MCF 10A (cell line): ENCODE measurements around the gene GPS2. TPM values are rescaled to one million over a fixed set of nuclear protein-coding genes. Genes with fewer than 3 reads are reported as not detected.
A peak's percentile ranks its signal among the peaks of the same experiment; 100 is the strongest.

ENCODE experiments used
- BruUV-seq: library from RNA; stranded (reverse); fragments of 400-500 nt; replicated peaks from 2 replicates; lab custom pipeline; 2021; lab: Mats Ljungman, UMichigan
- CTCF ChIA-PET: fragments of 300-600 bp; sonication (Branson Sonifier 250); formaldehyde crosslinking; extraction: SDS; loops from one replicate; lab custom pipeline; 2021; ENCODE audit warnings: antibody characterized with exemption, inconsistent platforms; lab: Yijun Ruan, JAX
- POLR2A ChIA-PET: fragments of 300-600, 350-650 bp; sonication (Branson Sonifier 250); formaldehyde crosslinking; extraction: SDS; loops from one replicate; lab custom pipeline; 2020; ENCODE audit warnings: antibody characterized with exemption, inconsistent platforms; lab: Yijun Ruan, JAX
- DNase-seq: peaks from one replicate; pipeline ENCODE4 v3.0.0-alpha.2; 2018; ENCODE audit not compliant: unreplicated experiment
- H3K27ac Mint-ChIP-seq: one replicate; pipeline ENCODE4 v1.8.0; 2022; ENCODE audit warnings: mild to moderate bottlenecking, low read depth, mixed read lengths; ENCODE audit not compliant: unreplicated experiment
- H3K27me3 Mint-ChIP-seq: one replicate; pipeline ENCODE4 v1.8.0; 2022; ENCODE audit warnings: mixed read lengths; ENCODE audit not compliant: insufficient read depth, unreplicated experiment
- H3K36me3 Mint-ChIP-seq: one replicate; pipeline ENCODE4 v1.8.0; 2022; ENCODE audit warnings: mild to moderate bottlenecking, moderate library complexity, mixed read lengths; ENCODE audit not compliant: insufficient read depth, unreplicated experiment
- H3K4me1 Mint-ChIP-seq: one replicate; pipeline ENCODE4 v1.8.0; 2022; ENCODE audit warnings: mixed read lengths; ENCODE audit not compliant: insufficient read depth, unreplicated experiment
- H3K4me3 Mint-ChIP-seq: one replicate; pipeline ENCODE4 v1.8.0; 2022; ENCODE audit warnings: mild to moderate bottlenecking, moderate library complexity, mixed read lengths; ENCODE audit not compliant: unreplicated experiment
- H3K9me3 Mint-ChIP-seq: one replicate; pipeline ENCODE4 v1.8.0; 2022; ENCODE audit warnings: mixed read lengths; ENCODE audit not compliant: unreplicated experiment
- intact Hi-C: fragments of 100-400 bp; cut with micrococcal nuclease; formaldehyde crosslinking; loops from 2 replicates; pipeline ENCODE4 v1.14.1; 2022
- total RNA-seq: library from RNA; stranded (reverse); gene quantifications from 2 replicates; pipeline ENCODE4 v1.2.3, GENCODE V29; 2022
- TF ChIP-seq, protein P1 (sequence below): fragments of 200-600 bp; IDR thresholded peaks from one replicate; pipeline ENCODE4 v1.8.0; 2022; ENCODE audit warnings: antibody characterized with exemption, mild to moderate bottlenecking; ENCODE audit not compliant: unreplicated experiment

GPS2 gene
- total RNA-seq, 1 experiment from 2014 or later, result 49.8 TPM

DNA sequence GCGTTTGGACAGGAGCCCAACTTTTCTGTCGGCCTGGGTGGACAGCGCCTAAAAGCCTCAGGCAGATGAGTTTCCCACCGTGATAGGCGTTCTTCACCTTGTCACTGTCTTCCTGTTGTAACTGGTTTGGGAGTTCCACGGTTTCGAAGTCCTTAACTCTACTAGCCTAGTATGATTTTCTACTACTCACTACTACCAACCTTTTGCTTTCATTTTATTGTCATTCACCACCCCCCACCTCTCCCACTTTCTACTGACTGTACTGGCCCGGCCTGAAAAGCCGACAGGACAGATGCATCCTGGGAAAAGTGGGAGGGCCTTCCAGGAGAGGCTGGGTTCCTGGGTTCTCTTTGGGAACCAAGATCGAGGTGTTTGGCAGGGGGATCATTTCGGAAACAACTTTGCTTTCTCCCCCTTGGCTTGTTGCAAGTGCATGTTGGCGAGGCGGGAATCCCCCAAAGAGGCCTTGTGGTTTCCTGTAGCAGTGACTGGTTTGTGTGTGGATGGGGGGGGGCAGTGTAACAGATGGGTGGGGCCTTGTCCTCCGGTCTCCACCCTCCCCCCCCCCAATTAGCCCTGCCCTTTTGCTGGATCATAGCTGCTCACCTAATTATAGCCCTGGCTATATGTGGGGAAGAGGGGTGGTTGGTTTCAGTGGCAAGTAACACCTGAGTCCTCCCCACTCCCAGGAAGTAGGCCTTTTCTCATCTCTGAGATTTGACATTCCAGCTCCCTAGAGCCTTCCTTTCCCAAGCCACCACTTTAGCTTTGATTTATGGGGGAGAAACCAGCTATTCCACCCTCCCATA lies 6.3 kb downstream of the GPS2 start:
- peak overlapping the region; percentile 88 for H3K4me3 Mint-ChIP-seq
- peak; percentile 87 for DNase-seq
- intact Hi-C loops, result no loop called here
- H3K27me3 Mint-ChIP-seq, result no peaks in the 10 kb centered on the region
- TF ChIP-seq, protein P1, sequence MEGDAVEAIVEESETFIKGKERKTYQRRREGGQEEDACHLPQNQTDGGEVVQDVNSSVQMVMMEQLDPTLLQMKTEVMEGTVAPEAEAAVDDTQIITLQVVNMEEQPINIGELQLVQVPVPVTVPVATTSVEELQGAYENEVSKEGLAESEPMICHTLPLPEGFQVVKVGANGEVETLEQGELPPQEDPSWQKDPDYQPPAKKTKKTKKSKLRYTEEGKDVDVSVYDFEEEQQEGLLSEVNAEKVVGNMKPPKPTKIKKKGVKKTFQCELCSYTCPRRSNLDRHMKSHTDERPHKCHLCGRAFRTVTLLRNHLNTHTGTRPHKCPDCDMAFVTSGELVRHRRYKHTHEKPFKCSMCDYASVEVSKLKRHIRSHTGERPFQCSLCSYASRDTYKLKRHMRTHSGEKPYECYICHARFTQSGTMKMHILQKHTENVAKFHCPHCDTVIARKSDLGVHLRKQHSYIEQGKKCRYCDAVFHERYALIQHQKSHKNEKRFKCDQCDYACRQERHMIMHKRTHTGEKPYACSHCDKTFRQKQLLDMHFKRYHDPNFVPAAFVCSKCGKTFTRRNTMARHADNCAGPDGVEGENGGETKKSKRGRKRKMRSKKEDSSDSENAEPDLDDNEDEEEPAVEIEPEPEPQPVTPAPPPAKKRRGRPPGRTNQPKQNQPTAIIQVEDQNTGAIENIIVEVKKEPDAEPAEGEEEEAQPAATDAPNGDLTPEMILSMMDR, result no peak
- BruUV-seq, result TSS peak; percentile 93
- H3K9me3 Mint-ChIP-seq, result no peaks in the 10 kb centered on the region
- peaks cover 29% of the 10 kb centered on the region for H3K4me1 Mint-ChIP-seq
- ChIA-PET CTCF (interaction anchor here (0.6 to 1.8 kb wide), 5 partner anchors 12 to 44 kb away, joined by 3 to 10 read pairs (median 5); partner anchors contain the start of gene SLC2A4), POLR2A (interaction anchor here (0.7 to 3.0 kb wide), 19 partner anchors 12 to 408 kb away, joined by 3 to 18 read pairs (median 3); partner anchors contain the start of genes CTDNEP1, ELP5, GABARAP and NEURL4)
- H3K27ac Mint-ChIP-seq, result peak overlapping the region; percentile 90
- H3K36me3 Mint-ChIP-seq, result peaks cover 65% of the 10 kb centered on the region

DNA sequence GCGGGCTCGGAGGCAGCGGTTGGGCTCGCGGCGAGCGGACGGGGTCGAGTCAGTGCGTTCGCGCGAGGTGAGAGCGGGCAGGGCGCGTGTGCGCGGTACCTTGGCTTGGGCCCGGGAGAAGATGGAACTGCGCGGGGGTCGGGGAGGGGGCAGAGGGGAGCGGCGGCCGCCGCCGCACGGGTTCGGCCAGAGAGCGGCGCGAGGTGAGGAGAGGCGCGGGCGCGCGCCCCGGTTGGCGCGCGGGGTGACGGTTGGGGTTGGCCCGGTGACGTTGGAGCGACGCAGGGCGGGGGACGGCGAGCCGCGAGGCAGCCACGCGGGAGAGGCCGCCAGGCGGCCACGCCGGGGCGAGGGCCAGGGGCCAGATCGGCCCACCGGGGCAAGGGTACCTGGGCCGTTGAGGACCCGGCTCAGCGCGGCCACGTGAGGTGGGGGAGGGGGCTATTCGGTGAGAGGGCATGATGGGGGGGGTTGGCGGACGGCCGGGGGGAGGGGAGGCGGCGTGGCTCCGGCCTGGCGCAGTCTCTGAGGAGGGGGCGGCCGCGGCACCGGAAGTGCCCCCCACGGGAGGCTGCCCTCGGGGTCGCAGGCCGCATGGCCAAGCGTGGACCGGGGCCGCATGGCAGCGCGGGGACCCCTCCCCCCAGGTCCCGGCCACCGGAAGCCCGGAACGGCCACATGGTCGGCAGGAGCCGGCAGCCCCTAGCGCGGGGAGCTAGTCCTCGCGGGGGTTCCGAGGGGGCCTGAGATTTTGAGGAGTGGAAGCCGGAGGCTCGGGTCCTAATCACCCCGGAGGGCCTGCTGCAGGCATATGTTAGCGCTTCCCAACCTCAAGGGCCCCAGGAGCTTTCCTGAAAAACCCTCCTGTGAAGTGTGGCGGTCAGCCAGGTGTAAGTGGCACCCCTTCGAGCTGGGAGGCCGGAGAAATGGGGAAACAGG lies 7.2 kb downstream of the GPS2 start:
- no TSS peak for BruUV-seq
- intact Hi-C loops, result no loop called here
- H3K4me3 Mint-ChIP-seq, result peak overlapping the region; percentile 88
- DNase-seq, result no peak
- H3K9me3 Mint-ChIP-seq, result no peaks in the 10 kb centered on the region
- ChIA-PET CTCF (interaction anchor here (0.6 to 1.8 kb wide), 4 partner anchors 11 to 43 kb away, joined by 3 to 10 read pairs (median 4); partner anchors contain the start of gene SLC2A4), POLR2A (interaction anchor here (0.7 to 3.0 kb wide), 16 partner anchors 12 to 262 kb away, joined by 3 to 18 read pairs (median 3); partner anchors contain the start of genes GABARAP, NEURL4 and POLR2A)
- H3K36me3 Mint-ChIP-seq, result peaks cover 57% of the 10 kb centered on the region
- TF ChIP-seq, protein P1, result peak; percentile 11
- peak overlapping the region; percentile 90 for H3K27ac Mint-ChIP-seq
- peaks cover 25% of the 10 kb centered on the region for H3K4me1 Mint-ChIP-seq
- no peaks in the 10 kb centered on the region for H3K27me3 Mint-ChIP-seq

DNA sequence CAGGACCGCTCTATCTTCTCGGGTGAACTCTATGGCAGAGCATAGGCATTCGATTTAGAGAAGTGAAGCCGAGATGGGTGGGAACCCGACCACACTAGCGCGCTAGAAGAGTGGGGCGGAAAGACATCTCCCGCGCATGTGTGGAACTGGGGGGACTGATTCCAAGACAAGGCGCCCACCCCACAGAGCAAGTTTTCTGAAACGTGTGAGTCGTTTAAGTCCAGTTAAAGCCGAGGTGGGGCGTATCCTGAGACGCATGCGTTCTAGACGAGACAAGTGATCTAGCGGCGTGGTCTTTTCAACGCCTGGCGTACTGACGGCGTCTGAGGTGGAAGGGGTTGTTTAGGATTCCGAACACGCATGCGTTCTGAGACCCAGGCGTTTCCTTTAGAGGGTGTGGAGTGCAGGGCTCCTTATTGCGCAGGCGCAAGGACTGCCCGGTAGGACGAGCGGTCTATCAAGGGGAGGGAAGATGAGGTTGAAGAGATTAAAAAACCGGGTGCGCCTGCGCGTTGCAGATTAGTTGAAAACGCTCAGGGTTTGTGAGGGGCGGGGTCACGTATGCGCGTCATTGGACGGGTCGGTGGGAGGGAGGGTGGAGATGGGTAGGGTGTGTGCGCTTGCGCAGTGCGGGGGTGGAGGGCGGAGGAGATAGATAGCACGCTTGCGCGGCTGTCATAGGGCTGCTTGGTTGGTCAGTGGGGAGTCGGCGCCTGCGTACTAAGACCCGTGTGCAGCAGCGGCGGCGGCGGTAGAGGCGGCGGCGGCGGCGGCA lies 8.1 kb downstream of the GPS2 start, which contains the start of gene EIF5A:
Gene EIF5A, plus strand, starts transcription at position 718 of the 775 bp plus-strand sequence. CDS start 2,008 bp downstream, outside the sequence.
- CTCF ChIA-PET, result no interaction called here
- H3K36me3 Mint-ChIP-seq, result peaks cover 48% of the 10 kb centered on the region
- intact Hi-C loops, result no loop called here

More for the DNA sequence above, 8.1 kb downstream of the GPS2 start, which contains the start of gene EIF5A:
- peak within 1 kb of the TSS; percentile 88 for H3K4me3 Mint-ChIP-seq
- no peaks in the 10 kb centered on the region for H3K27me3 Mint-ChIP-seq
- H3K27ac Mint-ChIP-seq, result peak within 1 kb of the TSS; percentile 90
- no peaks in the 10 kb centered on the region for H3K9me3 Mint-ChIP-seq
- no TSS peak for BruUV-seq
- peak; percentile 100 for DNase-seq
- TF ChIP-seq, protein P1, result no peak
- peaks cover 24% of the 10 kb centered on the region for H3K4me1 Mint-ChIP-seq
- POLR2A ChIA-PET, result interaction anchor here (0.6 to 0.7 kb wide), 3 partner anchors 22 to 363 kb away, joined by 3 read pairs; no protein-coding TSS in a partner anchor
